DMS79 (cell line): ENCODE measurements around the gene PRSS36.

Experiments used
- DNase-seq: peaks from one replicate; lab custom pipeline; 2025; lab: John Stamatoyannopoulos, UW

Gene PRSS36

DNA sequence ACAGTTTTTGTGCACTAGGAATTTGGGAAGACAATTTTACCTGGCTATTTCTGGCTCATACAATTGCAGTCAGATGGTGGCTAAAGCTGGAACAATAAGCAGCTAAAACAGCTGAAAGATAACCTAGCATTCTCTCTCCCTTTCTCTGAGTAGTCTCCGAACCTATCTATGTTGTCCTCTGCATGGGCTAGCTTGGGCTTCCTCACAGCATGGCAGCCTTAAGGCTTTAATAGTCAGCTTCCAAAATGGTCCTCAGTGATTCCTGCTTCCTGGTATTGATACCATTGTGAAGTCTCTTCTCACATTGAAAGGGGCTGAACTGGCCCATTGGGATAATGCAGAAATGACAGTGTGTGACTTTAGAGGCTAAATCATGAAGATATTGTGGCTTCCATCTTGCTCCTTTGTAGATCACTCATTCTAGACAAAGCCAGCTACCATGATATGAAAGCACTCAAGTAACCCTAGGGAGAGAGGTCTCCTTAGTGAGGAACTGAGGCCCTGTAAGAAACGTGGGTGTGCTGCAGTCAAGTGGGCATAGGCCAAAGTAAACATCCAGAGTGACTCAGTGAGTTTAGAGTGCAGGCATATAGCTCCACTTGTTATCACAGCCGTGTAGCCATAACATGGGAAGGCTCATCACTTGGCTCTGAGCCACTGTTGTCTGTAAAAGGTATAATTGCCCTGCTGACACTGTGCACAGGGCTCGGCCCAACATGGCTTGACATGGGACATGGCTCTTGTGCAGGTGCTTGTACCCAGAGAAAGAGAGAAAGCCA lies 49.8 kb downstream of the PRSS36 start:
- no peak for DNase-seq

DNA sequence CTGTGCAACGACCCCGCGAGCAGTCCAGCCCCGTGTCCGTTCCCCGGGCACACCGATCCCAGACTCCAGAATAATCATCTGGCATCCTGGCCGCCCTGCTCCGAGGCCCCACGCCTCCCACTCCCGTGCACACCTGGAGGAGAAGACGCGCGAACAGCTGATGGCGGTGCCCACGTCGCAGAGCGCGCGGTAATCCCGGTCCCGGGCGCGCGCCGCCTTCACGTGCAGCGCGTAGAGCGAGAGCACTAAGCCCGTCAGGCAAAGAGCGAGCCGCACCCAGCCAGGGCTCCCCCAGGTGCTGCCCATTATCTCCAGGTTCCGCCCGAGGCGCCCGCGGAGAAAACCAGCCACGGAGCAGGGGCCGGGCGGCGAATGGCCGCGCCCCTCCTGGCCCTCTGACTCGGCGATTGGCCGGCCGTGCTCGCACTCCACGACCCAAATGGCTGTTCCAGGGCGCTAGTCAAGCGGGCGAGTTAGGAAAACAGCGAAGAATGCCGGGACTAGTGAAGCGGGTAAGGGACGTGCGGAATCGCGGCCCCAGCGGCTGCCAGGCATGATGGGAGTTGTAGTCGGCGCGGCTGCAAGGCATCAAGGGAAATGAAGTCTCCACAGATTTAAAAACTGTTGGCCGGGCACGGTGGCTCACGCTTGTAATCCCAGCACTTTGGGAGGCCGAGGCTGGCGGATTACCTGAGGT lies 55.3 kb downstream of the PRSS36 start, which contains the start of gene VKORC1:
Gene VKORC1, minus strand, starts transcription at position 374 of the 697 bp plus-strand sequence. Its CDS starts 68 bp downstream, at position 306.
- DNase-seq, result peak; percentile 95

DNA sequence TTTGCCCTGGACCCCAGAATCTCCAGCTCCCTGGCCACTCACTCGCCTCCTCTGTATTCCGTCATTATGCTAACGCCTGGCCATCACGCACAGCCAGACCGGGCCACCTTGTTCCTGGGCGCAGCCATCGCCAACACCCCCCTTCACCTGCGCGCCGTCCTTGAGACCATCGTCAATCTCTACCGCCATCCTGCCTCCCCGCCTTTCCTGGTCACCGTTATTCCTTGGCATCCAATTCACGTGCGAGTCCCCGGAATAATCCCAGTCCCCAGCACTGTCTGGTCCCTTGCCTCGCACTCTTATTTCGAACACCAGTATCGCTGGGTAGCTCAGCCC lies 55.8 kb downstream of the PRSS36 start:
- no peak for DNase-seq

DNA sequence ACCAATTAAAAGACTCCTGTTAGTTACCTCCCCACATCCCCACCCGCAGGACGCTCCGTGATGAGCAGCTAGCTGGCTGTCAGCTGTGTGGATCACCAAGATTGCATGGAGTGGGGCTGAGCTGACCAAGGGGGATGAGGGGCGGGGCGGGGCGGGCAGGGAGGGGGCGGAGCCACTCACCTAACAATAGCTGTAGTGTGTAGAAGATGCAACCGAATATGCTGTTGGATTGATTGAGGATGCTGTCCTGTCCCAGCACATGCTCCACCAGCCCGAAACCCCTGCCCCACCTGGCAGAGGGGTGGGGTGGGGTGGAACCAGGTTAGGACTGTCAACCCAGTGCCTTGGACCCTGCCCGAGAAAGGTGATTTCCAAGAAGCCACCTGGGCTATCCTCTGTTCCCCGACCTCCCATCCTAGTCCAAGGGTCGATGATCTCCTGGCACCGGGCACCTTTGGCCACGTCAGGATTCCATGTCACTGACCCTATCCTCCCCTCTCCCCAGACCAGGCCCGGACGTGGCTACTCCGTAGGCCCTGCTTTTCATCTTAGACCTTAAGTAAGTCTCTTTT lies 56.6 kb downstream of the PRSS36 start:
- DNase-seq, result no peak

DNA sequence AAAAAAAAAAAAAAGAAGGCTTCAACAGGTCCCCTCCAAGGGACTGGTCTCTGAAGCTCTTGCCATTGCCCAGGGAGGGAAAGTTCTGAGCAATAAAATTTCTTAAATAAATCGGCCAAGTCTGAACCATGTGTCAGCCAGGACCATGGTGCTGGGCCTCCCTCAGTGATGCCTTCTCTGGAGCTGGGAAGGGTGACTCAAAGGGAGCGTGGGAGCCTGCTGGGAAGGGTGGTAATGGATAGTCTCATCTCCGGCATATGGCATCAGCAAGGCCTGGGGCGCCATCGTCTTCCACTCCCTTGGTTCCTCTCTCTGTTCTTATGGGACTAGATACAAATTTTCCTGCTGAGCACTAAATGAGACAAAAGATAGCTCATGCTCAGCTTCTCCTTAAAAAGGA lies 57.5 kb downstream of the PRSS36 start:
- DNase-seq, result no peak

DNA sequence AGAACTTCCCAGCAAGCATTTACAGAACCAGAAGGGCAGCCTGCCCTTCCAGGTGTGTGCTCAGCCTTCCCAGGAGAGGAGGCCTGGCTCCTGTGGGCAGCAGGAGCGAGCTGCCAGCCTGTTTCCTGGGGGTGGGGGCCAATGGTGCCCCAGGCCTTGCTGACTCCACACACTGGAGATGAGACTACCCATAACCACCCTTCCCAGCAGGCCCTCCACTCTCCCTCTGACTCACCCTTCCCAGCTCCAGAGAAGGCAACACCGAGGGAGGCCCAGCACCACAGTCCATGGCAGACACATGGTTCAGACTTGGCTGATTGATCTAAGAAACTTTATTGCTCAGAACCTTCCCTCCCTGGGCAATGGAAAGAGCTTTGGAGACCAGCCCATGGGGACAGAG lies 59.3 kb downstream of the PRSS36 start:
- DNase-seq, result no peak

DNA sequence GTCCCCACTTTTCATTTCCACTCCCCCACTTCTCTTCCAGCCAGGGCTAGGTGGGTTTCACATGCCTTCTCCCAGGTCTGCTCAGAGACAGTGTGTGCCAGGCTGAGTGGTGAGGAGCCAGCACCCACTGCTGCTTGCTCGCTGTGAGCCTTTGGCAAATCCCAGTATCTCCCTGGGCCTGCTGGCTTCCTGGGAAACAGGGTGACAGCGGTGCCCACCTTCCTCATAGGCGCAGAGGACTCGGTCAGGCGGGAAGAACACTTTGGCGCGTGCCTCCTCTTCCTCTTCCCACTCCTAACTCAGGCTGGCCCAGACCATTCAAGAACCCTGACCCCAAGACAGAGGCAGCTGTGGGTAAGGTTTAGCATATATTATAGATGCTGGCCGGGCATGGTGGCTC lies 60.7 kb downstream of the PRSS36 start:
- no peak for DNase-seq
